GM21723 (cell line): ENCODE measurements around the gene APBA1.

Experiments
- ATAC-seq: cut with Tn5 transposase; IDR thresholded peaks from one replicate; pipeline ENCODE4 v1.9.1; 2021; ENCODE audit warnings: mild to moderate bottlenecking, moderate library complexity; ENCODE audit not compliant: unreplicated experiment

Gene APBA1

GRCh38 chr9:69486498-69486897, 185.7 kb downstream of the APBA1 start:
- ATAC-seq, result no peak

- ATAC-seq, result no peak
Observed at GRCh38 chr9:69485466-69485865, 186.7 kb downstream of the APBA1 start.

- no peak for ATAC-seq
Observed at GRCh38 chr9:69483886-69484422, 188.2 kb downstream of the APBA1 start.

DNA sequence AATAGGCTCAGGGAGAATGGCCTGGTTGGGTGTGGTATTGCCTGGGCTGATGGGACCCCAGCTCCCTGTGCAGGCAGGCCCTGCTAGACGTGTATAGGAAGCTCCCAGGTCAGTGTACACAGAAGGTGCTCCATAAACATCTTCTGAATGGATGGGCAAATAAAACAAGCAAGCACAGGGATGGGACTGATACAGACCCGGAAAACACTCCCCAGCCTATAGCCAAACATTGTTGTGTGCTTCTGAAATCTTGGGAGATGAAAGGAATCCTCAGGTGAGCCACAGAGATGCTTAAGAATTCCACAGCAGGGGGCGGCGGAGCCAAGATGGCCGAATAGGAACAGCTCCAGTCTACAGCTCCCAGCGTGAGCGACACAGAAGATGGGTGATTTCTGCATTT, 195.4 kb downstream of the APBA1 start:
- no peak for ATAC-seq

GRCh38 chr9:69476016-69476415, 196.2 kb downstream of the APBA1 start:
- no peak for ATAC-seq

- ATAC-seq, result no peak
Observed at GRCh38 chr9:69474821-69475220, 197.3 kb downstream of the APBA1 start.

DNA sequence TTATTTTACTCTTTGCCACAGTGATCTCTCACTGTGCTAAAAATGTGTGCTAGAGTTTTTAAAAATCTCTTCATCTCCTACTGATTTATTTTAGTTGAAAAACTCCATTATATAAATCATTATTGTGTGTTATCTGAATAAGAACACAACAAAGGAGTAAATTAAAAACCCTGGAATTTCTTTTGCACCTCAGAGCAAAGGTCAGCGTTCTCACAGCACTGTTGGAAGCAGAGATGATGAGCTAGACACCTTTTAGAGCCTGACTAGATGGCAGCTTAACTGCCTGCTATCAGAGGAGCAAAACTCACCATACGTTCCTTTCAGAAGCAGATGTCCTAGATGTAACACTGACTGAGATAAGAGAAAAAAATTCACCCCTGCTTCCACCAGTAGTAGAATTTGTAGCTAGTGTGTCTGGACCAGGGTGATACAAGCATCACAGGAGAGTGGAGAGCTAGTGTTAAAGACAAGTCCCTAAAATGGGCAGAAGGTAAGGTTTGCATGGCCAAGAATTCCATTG, 200.0 kb downstream of the APBA1 start:
- no peak for ATAC-seq

GRCh38 chr9:69471433-69471832, 200.7 kb downstream of the APBA1 start:
- ATAC-seq, result no peak

DNA sequence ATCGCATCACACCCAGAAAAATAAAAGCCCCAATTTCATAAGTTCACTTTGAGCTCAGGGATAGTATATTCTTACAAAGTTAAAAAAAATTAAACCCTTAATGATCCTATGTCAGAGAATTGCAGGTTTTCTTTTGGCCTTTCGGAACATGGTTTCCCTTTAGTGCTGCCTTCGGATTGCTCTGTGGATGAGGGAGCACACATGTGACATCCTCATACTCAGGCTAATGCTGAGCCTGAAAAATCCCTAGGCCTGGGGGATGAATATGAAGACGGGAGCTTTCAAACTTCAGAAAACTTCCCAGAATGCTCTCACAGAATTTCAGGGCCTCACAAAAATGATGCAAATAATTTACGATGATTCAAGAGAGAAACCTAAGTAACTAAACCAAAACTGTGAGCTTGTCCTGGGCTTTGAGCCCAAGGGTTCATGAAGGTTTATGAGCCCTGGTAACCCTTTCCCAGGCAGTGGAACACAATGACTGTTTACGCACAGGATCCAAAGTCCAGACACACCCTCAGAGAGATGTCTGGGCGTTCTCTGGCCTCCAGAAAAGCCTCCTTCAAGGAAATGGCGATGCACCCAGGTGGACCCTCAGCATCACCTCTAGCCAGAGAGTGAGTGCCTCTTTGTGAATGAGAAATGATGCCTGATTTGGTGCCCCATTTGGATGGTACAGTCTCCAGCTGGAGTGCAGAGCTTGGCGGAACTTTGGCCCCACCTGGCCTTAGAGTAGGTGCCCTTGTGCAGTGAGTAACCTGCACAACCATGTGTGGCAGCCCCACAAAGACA, 201.8 kb downstream of the APBA1 start:
- no peak for ATAC-seq

DNA sequence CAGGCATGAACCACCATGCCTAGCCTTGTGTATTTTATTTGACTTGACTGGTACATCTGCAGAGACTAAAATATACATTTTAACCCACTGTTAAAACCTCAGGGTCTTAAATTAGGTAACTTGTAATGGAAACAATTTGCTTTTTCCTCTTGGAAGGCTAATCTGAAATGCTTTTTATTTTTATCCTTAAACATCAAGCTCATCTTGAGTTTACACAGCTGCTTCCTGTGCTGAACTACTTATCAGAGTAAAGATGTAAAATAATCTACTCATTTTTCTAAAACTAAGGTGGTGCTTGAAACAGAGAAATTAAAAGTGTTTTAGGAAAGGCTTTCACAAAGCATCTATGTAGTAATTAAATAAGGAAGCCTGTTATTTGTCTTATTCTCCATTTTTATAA, 203.0 kb downstream of the APBA1 start:
- no peak for ATAC-seq

GRCh38 chr9:69468380-69468779, 203.8 kb downstream of the APBA1 start:
- no peak for ATAC-seq

DNA sequence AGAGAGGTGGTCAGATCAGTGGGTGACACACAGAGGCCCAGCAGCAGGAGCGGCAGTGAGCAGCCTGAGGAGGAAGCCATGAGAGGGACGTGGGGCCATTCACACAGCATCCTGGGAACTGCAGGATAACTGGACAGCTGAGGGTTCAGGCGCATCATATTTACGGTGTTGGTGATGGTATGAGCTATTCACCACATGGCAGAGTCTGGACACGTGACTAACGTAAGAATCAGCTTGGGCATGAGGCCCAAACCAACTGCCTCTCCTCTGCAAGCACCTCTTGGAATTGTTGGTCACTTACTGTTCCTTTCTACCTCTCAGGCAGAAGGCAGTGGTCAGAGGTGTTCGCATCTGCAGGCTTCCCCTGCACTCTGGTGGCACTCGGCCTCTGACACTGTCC, 206.0 kb downstream of the APBA1 start:
- no peak for ATAC-seq

DNA sequence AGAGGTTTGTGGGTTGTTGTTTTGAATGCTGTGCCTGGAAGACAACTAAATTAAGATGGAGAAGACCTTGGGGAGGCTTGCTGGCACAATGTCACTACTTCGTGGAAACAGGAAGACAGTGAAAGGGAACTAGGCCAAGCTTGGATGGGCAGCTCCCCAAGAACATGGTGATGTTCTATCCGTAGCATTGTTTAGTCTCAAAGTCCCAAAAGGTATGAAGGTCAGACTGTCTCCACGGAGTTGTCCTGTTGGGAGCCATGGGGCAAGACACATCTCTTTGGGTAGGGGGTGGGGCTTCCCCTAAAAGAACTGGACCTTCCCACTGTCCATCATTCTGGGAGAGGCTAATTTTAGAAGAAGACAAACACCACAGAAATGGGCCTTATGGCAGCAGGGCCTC, 206.7 kb downstream of the APBA1 start:
- no peak for ATAC-seq

DNA sequence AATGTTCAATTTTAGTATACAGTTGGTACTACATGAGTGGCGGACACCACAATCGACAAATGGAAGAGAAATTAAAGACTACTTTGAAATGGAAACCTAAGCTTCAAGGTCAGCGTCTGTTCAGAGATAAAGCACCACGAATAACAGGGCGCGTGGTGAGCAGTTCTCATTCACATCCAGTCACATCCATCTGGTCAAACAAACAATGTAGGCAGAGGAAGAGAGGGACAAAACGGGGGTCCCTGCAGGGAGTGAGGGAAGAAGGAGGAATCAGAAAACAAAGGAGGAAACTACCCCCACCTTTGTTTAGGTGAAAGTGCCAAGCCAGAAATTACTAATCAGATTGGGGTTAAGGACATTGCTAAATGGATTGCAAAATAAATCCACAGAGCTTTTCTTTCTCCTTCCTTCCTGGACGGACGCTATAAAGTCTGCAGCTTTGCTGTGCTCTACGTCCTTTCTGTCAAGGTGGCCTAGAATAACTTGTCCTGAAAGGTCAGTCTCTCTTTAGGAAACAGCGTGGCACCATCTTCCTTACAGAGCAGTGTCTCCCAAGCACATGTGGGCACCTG, 208.6 kb downstream of the APBA1 start:
- ATAC-seq, result no peak

DNA sequence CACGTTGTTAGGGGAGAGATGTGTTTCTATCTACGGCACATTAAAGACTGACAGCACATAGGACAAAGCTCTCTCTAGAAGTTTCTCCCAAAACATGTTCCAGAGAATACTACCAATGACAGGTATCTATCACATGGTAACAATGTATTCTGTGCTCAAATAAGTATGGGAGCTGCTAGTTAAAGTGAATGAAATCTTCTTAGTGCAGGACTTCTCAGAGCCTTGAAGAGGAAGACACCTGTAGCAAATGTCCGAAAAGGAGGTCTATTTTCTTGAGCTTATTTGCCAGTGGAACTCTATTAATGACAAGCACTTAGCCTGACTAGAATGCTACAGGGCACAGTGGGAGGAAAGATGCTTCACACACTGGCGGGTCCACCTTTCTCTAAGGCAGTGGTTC, 209.8 kb downstream of the APBA1 start:
- ATAC-seq, result no peak

DNA sequence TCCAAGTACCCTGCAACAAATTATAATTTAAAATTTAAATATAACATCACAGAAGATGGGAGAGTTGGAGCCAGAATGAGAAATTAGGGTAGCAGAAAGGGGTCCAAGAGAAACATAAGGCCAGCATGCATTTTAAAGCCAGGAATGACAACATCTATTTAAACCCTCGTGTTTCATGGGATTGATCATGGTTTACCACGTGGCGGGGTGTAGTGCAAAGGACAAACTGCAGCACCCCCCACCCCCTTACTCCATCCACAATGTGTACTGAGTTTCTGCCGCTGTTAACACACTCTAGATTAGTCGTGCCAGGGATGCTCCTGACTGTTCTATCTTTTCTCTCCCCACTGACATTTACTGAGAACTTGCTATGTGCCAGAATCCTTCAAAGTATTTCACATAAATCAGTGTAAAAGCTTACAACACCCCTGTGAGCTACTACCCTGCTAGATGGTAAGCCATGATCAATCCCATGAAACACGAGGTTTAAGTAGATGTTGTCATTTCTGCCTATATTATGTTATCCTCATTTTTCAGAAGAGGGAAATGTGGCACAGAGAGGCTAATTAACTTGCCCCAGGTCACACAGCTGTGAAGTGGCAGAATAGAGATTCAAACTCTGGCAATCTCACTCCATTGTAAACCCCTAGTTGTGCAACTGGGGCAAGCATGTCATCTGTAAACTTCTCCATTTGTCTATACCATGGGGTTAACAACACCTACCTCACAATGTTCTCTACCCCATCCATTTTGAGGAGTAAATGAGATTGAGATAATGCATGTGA, 210.9 kb downstream of the APBA1 start:
- no peak for ATAC-seq

DNA sequence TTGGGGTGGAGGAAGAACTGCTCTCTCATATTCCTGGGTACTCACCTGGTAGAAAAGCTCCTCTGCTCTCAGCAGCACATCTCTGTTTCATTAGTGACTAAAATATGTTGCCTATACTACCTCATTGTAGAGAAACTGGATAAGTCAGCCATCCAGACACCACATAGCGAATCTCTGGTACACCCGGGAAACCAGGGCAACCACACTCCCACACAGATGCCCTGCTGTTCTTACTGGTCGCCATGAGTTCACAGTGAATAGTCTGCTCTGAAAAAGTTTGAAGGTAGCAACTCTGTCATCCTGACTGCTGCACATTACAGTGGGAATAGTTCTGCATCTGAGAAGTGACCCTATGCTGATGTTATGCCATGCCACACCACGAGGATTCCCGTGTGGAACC, 212.2 kb downstream of the APBA1 start:
- no peak for ATAC-seq

- ATAC-seq, result no peak
Observed at GRCh38 chr9:69458176-69458575, 214.0 kb downstream of the APBA1 start.

GRCh38 chr9:69456201-69456600, 216.0 kb downstream of the APBA1 start:
- ATAC-seq, result no peak

- no peak for ATAC-seq
Observed at GRCh38 chr9:69455311-69455710, 216.9 kb downstream of the APBA1 start.

GRCh38 chr9:69454321-69454720, 217.8 kb downstream of the APBA1 start:
- no peak for ATAC-seq

DNA sequence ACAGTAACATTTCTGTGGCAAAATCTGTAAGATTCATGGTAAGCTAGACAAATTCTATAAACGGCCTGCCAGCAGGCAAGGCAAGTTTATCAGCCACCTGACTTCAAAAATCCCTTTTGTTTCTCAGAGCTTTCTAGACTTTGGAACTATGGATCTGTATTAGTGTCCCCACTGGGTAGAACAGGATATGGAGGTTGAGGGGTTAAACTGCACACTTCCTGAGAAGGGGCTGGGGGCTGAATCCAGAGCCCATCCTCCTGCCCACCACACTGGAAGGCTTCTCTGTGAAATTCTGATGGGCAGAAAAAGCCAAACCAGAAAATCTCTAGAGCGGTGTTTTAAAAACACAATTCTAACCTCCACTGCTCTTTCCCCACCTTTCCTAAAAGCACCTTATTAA, 218.4 kb downstream of the APBA1 start:
- no peak for ATAC-seq
